ENCODE data around the gene TBC1D3B.

GRCh38 chr17:36118477-36119353 is 57.7 kb downstream of the TBC1D3B start:
- TF ChIP-seq CTCF (IDR thresholded peaks at IDR 0.05) = peak; percentile 8; the same call in 1 of the 2 replicates
- TF ChIP-seq POLR2AphosphoS5 (IDR thresholded peaks at IDR 0.05; ENCODE audit: low read depth, low read length) = no peak
- no peak for TF ChIP-seq REST (IDR thresholded peaks at IDR 0.05; ENCODE audit: insufficient read depth in 1 of 2, low read depth in 2 of 2, low read length in 1 of 2)
- TF ChIP-seq SIN3A (IDR thresholded peaks at IDR 0.05; ENCODE audit: borderline replicate concordance, insufficient read depth, low read depth, low read length) = no peak
- TF ChIP-seq TCF7L2 (IDR thresholded peaks at IDR 0.05; ENCODE audit: low read depth, low read length) = no peak

Data from Panc1 (cell line).